K562 (cell line): ENCODE results near the gene PABPC3. TPM values are rescaled to one million over a fixed set of nuclear protein-coding genes. Genes with fewer than 3 reads are reported as not detected.

ENCODE experiments used
- ATAC-seq: fragments of 200-7000 bp; cut with Tn5 transposase; 3 replicates; pipeline ENCODE4 v1.9.1; 2020; ENCODE audit warnings: moderate library complexity
- BruUV-seq: library from RNA; stranded (reverse); fragments of 400-500 nt; replicated peaks from 2 replicates; lab custom pipeline; 2021; lab: Mats Ljungman, UMichigan
- CTCF ChIA-PET: fragments of 300-600 bp; formaldehyde crosslinking; extraction: SDS; loops from one replicate; lab custom pipeline; 2021; ENCODE audit warnings: low intra/inter-chr PET ratio; lab: Yijun Ruan, JAX
- POLR2A ChIA-PET: fragments of 300-600, 350-650 bp; sonication (Branson Sonifier 250); formaldehyde crosslinking; extraction: SDS; loops from one replicate; lab custom pipeline; 2021; ENCODE audit warnings: antibody characterized with exemption, inconsistent platforms; lab: Yijun Ruan, JAX
- DNase-seq, 4 experiments: peaks; one replicate each; pipeline versions ENCODE4 v3.0.0 to v3.0.0-alpha.2; 2011 to 2018; ENCODE audit warnings: low spot score in 3 of 4, mixed read lengths in 3 of 4; ENCODE audit errors: extremely low read depth in 1 of 4
- FAIRE-seq: peaks from 2 replicates; lab custom pipeline; 2011; peaks lifted over from hg19 to GRCh38; lab: Jason Lieb, UNC
- H2AFZ ChIP-seq: 2 replicates; pipeline ENCODE4 v1.6.0; 2011; ENCODE audit warnings: low read depth, low read length, control low read depth, inconsistent platforms
- H3K27ac ChIP-seq: fragments of 200-600 bp; 3 replicates; pipeline ENCODE4 v1.8.0; 2011; ENCODE audit warnings: low read depth, mild to moderate bottlenecking, control low read depth, inconsistent platforms, low read length, moderate library complexity, mixed read lengths; ENCODE audit errors: extremely low read depth
- H3K27me3 ChIP-seq, 2 experiments: fragments of 300-600 bp in 1 of 2; 2 replicates in 1 of 2; 3 replicates in 1 of 2; pipeline versions ENCODE4 v1.6.0 to v1.8.0; 2011; ENCODE audit warnings: inconsistent platforms in 2 of 2, low read length in 2 of 2, mild to moderate bottlenecking in 1 of 2, mixed read lengths in 1 of 2, moderate library complexity in 1 of 2; ENCODE audit not compliant: control insufficient read depth in 2 of 2, insufficient read depth in 2 of 2
- H3K36me3 ChIP-seq: fragments of 300-600 bp; 3 replicates; pipeline ENCODE4 v1.8.0; 2011; ENCODE audit warnings: mild to moderate bottlenecking, low read length, inconsistent platforms; ENCODE audit not compliant: control insufficient read depth, insufficient read depth
- H3K4me1 ChIP-seq, 2 experiments: fragments of 200-600 bp in 1 of 2; replicated peaks in 1 of 2; 2 replicates in 1 of 2; 3 replicates in 1 of 2; pipeline versions ENCODE4 v1.5.1 to v1.8.0; 2011; ENCODE audit warnings: inconsistent platforms in 2 of 2, low read length in 2 of 2, mild to moderate bottlenecking in 1 of 2, mixed read lengths in 1 of 2, moderate library complexity in 1 of 2; ENCODE audit not compliant: control insufficient read depth in 2 of 2, insufficient read depth in 2 of 2
- H3K4me2 ChIP-seq: 2 replicates; pipeline ENCODE4 v1.6.1; 2011; ENCODE audit warnings: low read length, control low read depth, inconsistent platforms, mixed read lengths; ENCODE audit not compliant: insufficient read depth
- H3K4me3 ChIP-seq: fragments of 200-600 bp; sonication (generic), shearing (Covaris generic); 2 replicates; pipeline ENCODE4 v1.5.1; 2016; ENCODE audit warnings: control low read depth, inconsistent platforms
- H3K79me2 ChIP-seq: fragments of 200-600 bp; 3 replicates; pipeline ENCODE4 v1.8.0; 2011; ENCODE audit warnings: low read length, inconsistent platforms; ENCODE audit not compliant: control insufficient read depth, insufficient read depth
- H3K9ac ChIP-seq, 2 experiments: 2 replicates each; pipeline versions ENCODE4 v1.6.0 to v1.6.1; 2011; ENCODE audit warnings: low read depth in 2 of 2, low read length in 2 of 2, control low read depth in 1 of 2, inconsistent platforms in 1 of 2, mild to moderate bottlenecking in 1 of 2, mixed read lengths in 1 of 2; ENCODE audit not compliant: insufficient read depth in 1 of 2
- H3K9me1 ChIP-seq: one replicate; pipeline ENCODE4 v1.6.0; 2011; ENCODE audit warnings: inconsistent platforms, mild to moderate bottlenecking, low read length, moderate library complexity; ENCODE audit not compliant: control insufficient read depth, insufficient read depth
- H3K9me3 ChIP-seq: replicated peaks from 2 replicates; pipeline ENCODE4 v1.5.1; 2011; ENCODE audit warnings: low read depth, low read length, inconsistent platforms; ENCODE audit not compliant: control insufficient read depth, insufficient read depth
- H4K20me1 ChIP-seq: replicated peaks from 2 replicates; pipeline ENCODE4 v1.6.1; 2011; ENCODE audit warnings: low read length, inconsistent platforms, mixed read lengths; ENCODE audit not compliant: control insufficient read depth, insufficient read depth
- AFF4 ChIP-seq: sonication (generic); formaldehyde crosslinking; IDR thresholded peaks from 2 replicates; pipeline ENCODE4 v1.8.0; 2023; ENCODE audit warnings: mild to moderate bottlenecking, missing genetic modification reagents
- FOXP1 ChIP-seq: sonication (generic); formaldehyde crosslinking; IDR thresholded peaks from 2 replicates; pipeline ENCODE4 v1.8.0; 2022; ENCODE audit warnings: mild to moderate bottlenecking, missing genetic modification reagents
- NRF1 ChIP-seq, 2 experiments: fragments of 450-650 bp; IDR thresholded peaks in 1 of 2; conservative IDR thresholded peaks in 1 of 2; 2 replicates each; pipeline ENCODE4 v1.6.1; 2014; ENCODE audit warnings: mild to moderate bottlenecking in 2 of 2
- RFX1 ChIP-seq: fragments of 450-650 bp; IDR thresholded peaks from 2 replicates; pipeline ENCODE4 v1.6.1; 2016; ENCODE audit warnings: mild to moderate bottlenecking, moderate library complexity
- STAG1 ChIP-seq: sonication (generic); formaldehyde crosslinking; IDR thresholded peaks from 2 replicates; pipeline ENCODE4 v1.5.0; 2020; ENCODE audit warnings: missing genetic modification reagents, borderline replicate concordance
- ZNF217 ChIP-seq: sonication (generic); formaldehyde crosslinking; IDR thresholded peaks from 2 replicates; pipeline ENCODE4 v1.8.0; 2022; ENCODE audit warnings: mild to moderate bottlenecking, missing genetic modification reagents
- ZNF707 ChIP-seq: fragments of 250-450 bp; sonication (Bioruptor Pico); conservative IDR thresholded peaks from 2 replicates; pipeline ENCODE4 v1.8.0; 2022; ENCODE audit warnings: inconsistent platforms, mild to moderate bottlenecking, moderate library complexity
- WGBS: fragments of 100-300 bp; shearing (Covaris generic); methylation state at CpG from one replicate; pipeline ENCODE4 v1.1.6; 2016; ENCODE audit warnings: low coverage, mixed read lengths; ENCODE audit not compliant: insufficient coverage; ENCODE audit errors: missing lambda C conversion rate; 5-methylcytosine and 5-hydroxymethylcytosine counted together
- in situ Hi-C: fragments of 300-500 bp; cut with MboI; formaldehyde crosslinking; loops from 4 replicates; pipeline ENCODE4 v1.15.0; 2018; ENCODE audit warnings: inconsistent platforms, mixed read lengths
- intact Hi-C: fragments of 100-400 bp; cut with micrococcal nuclease; formaldehyde crosslinking; loops from 2 replicates; pipeline ENCODE4 v1.14.2; 2022
- polyA plus RNA-seq, 8 experiments: library from polyadenylated mRNA; depleted of rRNA in 4 of 8; stranded (reverse) in 5 of 8; unstranded in 3 of 8; fragments of >200 nt; fragmentation: Nextera tagmentation in 2 of 8; fragmentation: Illumina TruSeq in 1 of 8; extraction: Ambion mirVana in 2 of 8; extraction: Trizol in 1 of 8; gene quantifications; 2 replicates each; pipeline versions ENCODE4 v1.2.1 to v1.2.3, GENCODE V29; 2011 to 2014; ENCODE audit warnings: inconsistent platforms in 1 of 8, missing spikeins in 1 of 8
- total RNA-seq, 7 experiments: library from RNA; depleted of rRNA in 6 of 7; stranded (reverse); fragments of >200 nt in 6 of 7; fragmentation: Illumina TruSeq in 2 of 7; extraction: Trizol in 2 of 7; gene quantifications; 2 replicates each; pipeline versions ENCODE4 v1.2.1 to v1.2.3, GENCODE V29; 2011 to 2021; ENCODE audit warnings: low replicate concordance in 1 of 7
- TF ChIP-seq, protein P1 (sequence below): sonication (generic); formaldehyde crosslinking; IDR thresholded peaks from 2 replicates; pipeline ENCODE4 v1.8.0; 2022; ENCODE audit warnings: mild to moderate bottlenecking, missing genetic modification reagents

PABPC3 gene
- total and polyA plus RNA-seq, 9 of the 15 experiments (the other 6 are each of a cell fraction or from before 2014, with no cell fraction given), result 0.05 to 0.80 (median 0.25) TPM

GRCh38 chr13:25110956-25111584 lies 15.1 kb downstream of the PABPC3 start (continued):
- TF ChIP-seq, protein P1, sequence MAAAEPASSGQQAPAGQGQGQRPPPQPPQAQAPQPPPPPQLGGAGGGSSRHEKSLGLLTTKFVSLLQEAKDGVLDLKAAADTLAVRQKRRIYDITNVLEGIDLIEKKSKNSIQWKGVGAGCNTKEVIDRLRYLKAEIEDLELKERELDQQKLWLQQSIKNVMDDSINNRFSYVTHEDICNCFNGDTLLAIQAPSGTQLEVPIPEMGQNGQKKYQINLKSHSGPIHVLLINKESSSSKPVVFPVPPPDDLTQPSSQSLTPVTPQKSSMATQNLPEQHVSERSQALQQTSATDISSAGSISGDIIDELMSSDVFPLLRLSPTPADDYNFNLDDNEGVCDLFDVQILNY, result no peak
- no peak for TF ChIP-seq ZNF217 (CRISPR knock-in tag)
- TF ChIP-seq ZNF707 (CRISPR knock-in tag), result no peak
- TF ChIP-seq FOXP1, result no peak
- no peak for TF ChIP-seq NRF1 (conservative IDR thresholded peaks at IDR 0.05 in 1 of 2, IDR thresholded peaks at IDR 0.05 in 1 of 2)

DNA sequence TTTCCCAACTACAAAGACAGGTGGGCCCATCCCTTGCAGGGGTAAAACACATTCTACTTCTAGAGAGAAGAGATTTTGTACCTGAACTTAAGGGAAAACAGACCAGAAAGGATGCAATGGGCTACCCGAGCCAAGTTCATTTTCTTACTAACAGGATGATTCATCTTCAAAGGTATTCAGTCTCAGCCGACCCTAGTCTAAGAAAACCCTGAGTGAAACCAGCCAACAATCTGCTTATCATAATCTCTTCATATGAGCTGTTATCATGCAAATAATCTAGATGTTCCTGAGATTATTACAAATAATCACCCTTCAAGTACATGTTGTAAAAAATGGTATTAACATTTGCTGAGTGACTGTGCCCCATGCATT lies 15.6 kb downstream of the PABPC3 start:
- POLR2A ChIA-PET, result no interaction called here
- intact Hi-C loops, result loop anchor here (10.0 kb wide), 1 partner anchor 47 kb away; no protein-coding TSS in a partner anchor
- WGBS, result 0% methylated on average over 2 of the region's 2 CpGs
- Histone ChIP-seq H3K9me3 (no peaks in the 10 kb centered on the region), H4K20me1 (no peaks in the 10 kb centered on the region), H3K79me2 (no peaks in the 10 kb centered on the region), H3K4me3 (no peak overlapping the region), H3K4me2 (no peak overlapping the region), H3K4me1 (no peaks in the 10 kb centered on the region), H3K27ac (no peak overlapping the region), H2AFZ (no peak overlapping the region), H3K27me3 (peaks cover 0 to 2% of the 10 kb centered on the region in 2 experiments; a peak in 1 of 5 replicates), H3K9ac (no peak overlapping the region), H3K36me3 (no peaks in the 10 kb centered on the region), H3K9me1 (no peaks in the 10 kb centered on the region)
- CTCF ChIA-PET, result no interaction called here
- FAIRE-seq, result no peak
- DNase-seq, result no peak
- BruUV-seq, result no TSS peak
- no peak for ATAC-seq
- TF ChIP-seq STAG1 (no peak), RFX1 (no peak), AFF4 (no peak)
- TF ChIP-seq, all 486 proteins: peak for 0
- in situ Hi-C loops, result loop anchor here (10.0 kb wide), 1 partner anchor 107 kb away; no protein-coding TSS in a partner anchor
